T-helper 2 cell treated with Interferon-gamma antibody and Interleukin-4, amounts not matched to agents 5 μg/mL and 100 μg/mL, for 36 hours (primary cell): Measurements from ENCODE around the gene TKFC.
A peak's percentile ranks its signal among the peaks of the same experiment; 100 is the strongest.

Source experiments
- DNase-seq: peaks from one replicate; pipeline ENCODE4 v3.0.0; 2021; ENCODE audit warnings: low spot score
- H3K27ac Mint-ChIP-seq: one replicate; pipeline ENCODE4 v1.8.0; 2021; ENCODE audit warnings: mild to moderate bottlenecking, mixed read lengths
- H3K27me3 Mint-ChIP-seq: one replicate; pipeline ENCODE4 v1.8.0; 2021; ENCODE audit warnings: low read depth, mixed read lengths
- H3K36me3 Mint-ChIP-seq: one replicate; pipeline ENCODE4 v1.8.0; 2021; ENCODE audit warnings: low read depth, mixed read lengths
- H3K4me1 Mint-ChIP-seq: one replicate; pipeline ENCODE4 v1.8.0; 2021; ENCODE audit warnings: low read depth, mixed read lengths
- H3K4me3 Mint-ChIP-seq: one replicate; pipeline ENCODE4 v1.8.0; 2022; ENCODE audit warnings: mild to moderate bottlenecking, moderate library complexity, mixed read lengths
- H3K9me3 Mint-ChIP-seq: one replicate; pipeline ENCODE4 v1.8.0; 2021; ENCODE audit warnings: mixed read lengths

TKFC gene

GRCh38 chr11:61332797-61333549, at the start of gene TKFC, which contains the start of gene DDB1:
TSS of gene TKFC (plus strand) at chr11:61333228. CDS start at chr11:61334729, 1,501 bp downstream.
TSS of gene DDB1 (minus strand) at chr11:61333105. CDS start at chr11:61332968, 137 bp downstream.
- Mint-ChIP-seq H3K27ac (peak within 1 kb of the TSS; percentile 96), H3K9me3 (no peaks in the 10 kb centered on the region), H3K4me1 (peaks cover 42% of the 10 kb centered on the region), H3K27me3 (no peaks in the 10 kb centered on the region), H3K36me3 (peaks cover 33% of the 10 kb centered on the region), H3K4me3 (peak within 1 kb of the TSS; percentile 93)
- peak; percentile 99 for DNase-seq

- H3K27me3 Mint-ChIP-seq: no peaks in the 10 kb centered on the region
- no peak overlapping the region for H3K27ac Mint-ChIP-seq
- H3K4me3 Mint-ChIP-seq: no peak overlapping the region
- peaks cover 1% of the 10 kb centered on the region for H3K36me3 Mint-ChIP-seq
- no peaks in the 10 kb centered on the region for H3K4me1 Mint-ChIP-seq
- DNase-seq: no peak
- H3K9me3 Mint-ChIP-seq: no peaks in the 10 kb centered on the region
Observed at GRCh38 chr11:61283613-61284012, 49.4 kb upstream of the TKFC start.

- H3K36me3 Mint-ChIP-seq: peaks cover 1% of the 10 kb centered on the region
- H3K4me1 Mint-ChIP-seq: no peaks in the 10 kb centered on the region
- DNase-seq: no peak
- H3K9me3 Mint-ChIP-seq: no peaks in the 10 kb centered on the region
- peaks cover 4% of the 10 kb centered on the region for H3K27me3 Mint-ChIP-seq
- H3K4me3 Mint-ChIP-seq: no peak overlapping the region
- no peak overlapping the region for H3K27ac Mint-ChIP-seq
Observed at GRCh38 chr11:61287338-61287977, 45.6 kb upstream of the TKFC start.

- no peak for DNase-seq
- Mint-ChIP-seq H3K4me3 (no peak overlapping the region), H3K36me3 (no peaks in the 10 kb centered on the region), H3K27me3 (peaks cover 13% of the 10 kb centered on the region), H3K4me1 (peaks cover 11% of the 10 kb centered on the region), H3K9me3 (no peaks in the 10 kb centered on the region), H3K27ac (no peak overlapping the region)
Observed at GRCh38 chr11:61290905-61291690, 41.9 kb upstream of the TKFC start.

GRCh38 chr11:61292356-61292755, 40.7 kb upstream of the TKFC start:
- Mint-ChIP-seq H3K4me1 (peaks cover 15% of the 10 kb centered on the region), H3K4me3 (no peak overlapping the region), H3K27ac (no peak overlapping the region), H3K9me3 (no peaks in the 10 kb centered on the region), H3K27me3 (peaks cover 13% of the 10 kb centered on the region), H3K36me3 (peaks cover 4% of the 10 kb centered on the region)
- DNase-seq: no peak

GRCh38 chr11:61293867-61294716, 38.9 kb upstream of the TKFC start:
- peak; percentile 29 for DNase-seq
- Mint-ChIP-seq H3K9me3 (no peaks in the 10 kb centered on the region), H3K4me1 (peaks cover 31% of the 10 kb centered on the region), H3K36me3 (peaks cover 16% of the 10 kb centered on the region), H3K27ac (peak overlapping the region; percentile 57), H3K4me3 (peak overlapping the region; percentile 84), H3K27me3 (peaks cover 13% of the 10 kb centered on the region)

GRCh38 chr11:61294717-61295595, 38.1 kb upstream of the TKFC start, which contains the start of gene VWCE:
TSS of gene VWCE (minus strand) at chr11:61295316. CDS start at chr11:61295037, 279 bp downstream.
- Mint-ChIP-seq H3K4me3 (peak within 1 kb of the TSS; percentile 84), H3K27ac (no peak within 1 kb of the TSS)
- DNase-seq: peak; percentile 72

GRCh38 chr11:61295596-61295926, 37.5 kb upstream of the TKFC start:
- H3K9me3 Mint-ChIP-seq: no peaks in the 10 kb centered on the region

More at GRCh38 chr11:61294717-61295595, 38.1 kb upstream of the TKFC start, which contains the start of gene VWCE:
- H3K36me3 Mint-ChIP-seq: peaks cover 19% of the 10 kb centered on the region
- H3K27me3 Mint-ChIP-seq: peaks cover 13% of the 10 kb centered on the region
- peaks cover 31% of the 10 kb centered on the region for H3K4me1 Mint-ChIP-seq
- no peaks in the 10 kb centered on the region for H3K9me3 Mint-ChIP-seq

GRCh38 chr11:61297341-61297740, 35.7 kb upstream of the TKFC start:
- Mint-ChIP-seq H3K4me1 (peaks cover 31% of the 10 kb centered on the region), H3K9me3 (no peaks in the 10 kb centered on the region), H3K4me3 (peak overlapping the region; percentile 3), H3K27ac (peak overlapping the region; percentile 2), H3K27me3 (peaks cover 11% of the 10 kb centered on the region), H3K36me3 (peaks cover 39% of the 10 kb centered on the region)
- no peak for DNase-seq

More at GRCh38 chr11:61295596-61295926, 37.5 kb upstream of the TKFC start:
- peaks cover 23% of the 10 kb centered on the region for H3K36me3 Mint-ChIP-seq
- H3K4me1 Mint-ChIP-seq: peaks cover 31% of the 10 kb centered on the region
- peak overlapping the region; percentile 55 for H3K4me3 Mint-ChIP-seq
- peaks cover 13% of the 10 kb centered on the region for H3K27me3 Mint-ChIP-seq
- DNase-seq: no peak
- no peak overlapping the region for H3K27ac Mint-ChIP-seq

- H3K4me1 Mint-ChIP-seq: peaks cover 31% of the 10 kb centered on the region
- H3K27ac Mint-ChIP-seq: peak overlapping the region; percentile 43
- H3K27me3 Mint-ChIP-seq: peaks cover 9% of the 10 kb centered on the region
- H3K36me3 Mint-ChIP-seq: peaks cover 40% of the 10 kb centered on the region
- DNase-seq: no peak
- H3K4me3 Mint-ChIP-seq: peak overlapping the region; percentile 1
- H3K9me3 Mint-ChIP-seq: no peaks in the 10 kb centered on the region
Observed at GRCh38 chr11:61297746-61298145, 35.3 kb upstream of the TKFC start.

GRCh38 chr11:61298663-61299244, 34.3 kb upstream of the TKFC start:
- H3K27ac Mint-ChIP-seq: peak overlapping the region; percentile 67
- peaks cover 25% of the 10 kb centered on the region for H3K4me1 Mint-ChIP-seq
- peak overlapping the region; percentile 19 for H3K4me3 Mint-ChIP-seq
- DNase-seq: no peak
- no peaks in the 10 kb centered on the region for H3K9me3 Mint-ChIP-seq
- H3K36me3 Mint-ChIP-seq: peaks cover 45% of the 10 kb centered on the region
- H3K27me3 Mint-ChIP-seq: peaks cover 2% of the 10 kb centered on the region

- no peak overlapping the region for H3K27ac Mint-ChIP-seq
- H3K9me3 Mint-ChIP-seq: no peaks in the 10 kb centered on the region
- H3K4me3 Mint-ChIP-seq: no peak overlapping the region
- no peak for DNase-seq
- peaks cover 15% of the 10 kb centered on the region for H3K4me1 Mint-ChIP-seq
- peaks cover 51% of the 10 kb centered on the region for H3K36me3 Mint-ChIP-seq
- no peaks in the 10 kb centered on the region for H3K27me3 Mint-ChIP-seq
Observed at GRCh38 chr11:61302550-61302949, 30.5 kb upstream of the TKFC start.
